ENCODE measurements around the gene PSME3IP1. TPM values are rescaled to one million over a fixed set of nuclear protein-coding genes. Genes with fewer than 3 reads are reported as not detected.

The PSME3IP1 gene
- total and polyA plus RNA-seq, 12 donors: 32.9 to 129 (median 67.8) TPM

- intact Hi-C loops (cut with DNase I): no loop called here
- 91 to 98% (median 94%) methylated on average over 9 of the region's 9 CpGs for WGBS, 4 donors
- Histone ChIP-seq H3K27me3 (no peaks in the 10 kb centered on the region), H3K36me3 (replicated peaks in 1 of 2) (peaks cover 0 to 62% of the 10 kb centered on the region in 2 donors), H3K4me1 (replicated peaks in 1 of 2) (peaks cover 0 to 5% of the 10 kb centered on the region in 2 donors), H3K27ac (no peak overlapping the region), H3K9me3 (replicated peaks in 1 of 3) (no peaks in the 10 kb centered on the region), H3K4me3 (no peak overlapping the region)
- DNase-seq: no peak
- TF ChIP-seq POLR2A (IDR thresholded peaks at IDR 0.05) (no peak), CTCF (IDR thresholded peaks at IDR 0.05) (no peak)
These were observed 48.3 kb upstream of the PSME3IP1 start for GRCh38 chr16:57233944-57234706.

GRCh38 chr16:57231821-57232350 is 46.0 kb upstream of the PSME3IP1 start:
- Histone ChIP-seq H3K36me3 (replicated peaks in 1 of 2) (peaks cover 0 to 73% of the 10 kb centered on the region in 2 donors), H3K4me1 (replicated peaks in 1 of 2) (peaks cover 0 to 10% of the 10 kb centered on the region in 2 donors), H3K4me3 (no peak overlapping the region), H3K27me3 (no peaks in the 10 kb centered on the region), H3K9me3 (replicated peaks in 1 of 3) (no peaks in the 10 kb centered on the region), H3K27ac (peak overlapping the region in 1 of 5 donors; percentile 0)
- peak in 2 of 7 donors; percentile 46 to 57 for DNase-seq
- TF ChIP-seq CTCF (IDR thresholded peaks at IDR 0.05): no peak
- TF ChIP-seq POLR2A (IDR thresholded peaks at IDR 0.05): no peak
- 28 to 61% (median 46%) methylated on average over 3 of the region's 3 CpGs for WGBS, 4 donors
- intact Hi-C loops (cut with DNase I): no loop called here

- WGBS, 4 donors: 65 to 85% (median 78%) methylated on average over 1 of the region's 1 CpG
- no peak for TF ChIP-seq POLR2A (IDR thresholded peaks at IDR 0.05)
- TF ChIP-seq CTCF (IDR thresholded peaks at IDR 0.05): no peak
- intact Hi-C loops (cut with DNase I): no loop called here
- Histone ChIP-seq H3K4me1 (replicated peaks in 1 of 2) (peaks cover 0 to 12% of the 10 kb centered on the region in 2 donors), H3K27ac (no peak overlapping the region), H3K36me3 (replicated peaks in 1 of 2) (peaks cover 0 to 75% of the 10 kb centered on the region in 2 donors), H3K9me3 (replicated peaks in 1 of 3) (no peaks in the 10 kb centered on the region), H3K27me3 (no peaks in the 10 kb centered on the region), H3K4me3 (no peak overlapping the region)
- no peak for DNase-seq
These were observed 43.2 kb upstream of the PSME3IP1 start for GRCh38 chr16:57229079-57229478.

GRCh38 chr16:57226701-57227621 is 41.1 kb upstream of the PSME3IP1 start:
- DNase-seq: peak; percentile 31 to 75 (median 57)
- WGBS, 4 donors: 41 to 44% (median 43%) methylated on average over 4 of the region's 4 CpGs
- Histone ChIP-seq H3K4me3 (no peak overlapping the region), H3K4me1 (replicated peaks in 1 of 2) (peaks cover 0 to 12% of the 10 kb centered on the region in 2 donors), H3K27me3 (no peaks in the 10 kb centered on the region), H3K9me3 (replicated peaks in 1 of 3) (no peaks in the 10 kb centered on the region), H3K27ac (peak overlapping the region in 3 of 5 donors; percentile 24 to 66 (median 47)), H3K36me3 (replicated peaks in 1 of 2) (peaks cover 0 to 75% of the 10 kb centered on the region in 2 donors)
- intact Hi-C loops (cut with DNase I): no loop called here
- no peak for TF ChIP-seq CTCF (IDR thresholded peaks at IDR 0.05)
- no peak for TF ChIP-seq POLR2A (IDR thresholded peaks at IDR 0.05)

Measured in adrenal gland (tissue), 12 donors.